ENCODE results near the gene NOS1AP.

NOS1AP gene

DNA sequence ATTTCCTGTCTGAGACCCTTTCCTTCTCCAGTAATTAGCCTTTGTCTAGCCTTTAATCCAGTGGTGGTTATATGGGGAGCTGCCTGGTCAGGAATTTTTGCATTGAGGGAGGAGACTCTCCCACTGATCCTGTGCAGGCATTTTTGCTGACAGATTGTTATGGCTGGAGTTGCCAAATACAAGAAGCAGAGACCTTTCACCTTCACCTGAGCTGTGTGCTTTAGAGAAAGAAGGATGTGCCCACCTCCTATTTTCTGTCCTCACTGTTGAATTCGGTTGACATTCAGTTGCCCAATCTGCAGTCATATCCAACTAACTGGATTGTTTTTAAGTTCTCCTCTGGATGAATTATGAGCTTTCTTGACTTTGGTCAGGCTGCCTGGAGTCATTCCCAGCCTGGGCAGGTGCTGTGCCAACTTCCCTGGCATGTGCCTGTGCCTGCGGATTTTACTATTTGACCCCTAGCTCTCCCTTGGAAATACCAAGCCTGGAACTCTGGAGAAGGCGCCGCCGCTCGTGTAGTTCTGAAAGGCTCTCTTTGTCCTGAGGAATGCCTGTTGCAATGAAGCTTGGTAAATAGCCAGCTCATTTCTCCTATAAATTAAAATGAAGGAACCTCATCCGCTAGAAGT is 143.9 kb downstream of the NOS1AP start:
- Histone ChIP-seq H3K4me2 (ENCODE audit: low read length, poor library complexity, severe bottlenecking) (no peak overlapping the region), H3K23ac (ENCODE audit: low read length in 2 of 2) (no peak overlapping the region), H3K27ac (ENCODE audit: low read length, poor library complexity, severe bottlenecking) (no peak overlapping the region), H3K4me3 (ENCODE audit: insufficient read depth in 1 of 2, low read depth in 1 of 2, low read length in 2 of 2) (no peak overlapping the region), H3K14ac (ENCODE audit: low read length in 2 of 2) (no peak overlapping the region), H3K4me1 (ENCODE audit: control insufficient read depth, insufficient read depth, low read depth, low read length) (no peaks in the 10 kb centered on the region), H3K4ac (ENCODE audit: low read depth in 1 of 2, low read length in 2 of 2) (no peak overlapping the region), H3K79me1 (replicated peaks; ENCODE audit: low read length, poor library complexity, severe bottlenecking) (no peaks in the 10 kb centered on the region), H3K9me3 (ENCODE audit: control insufficient read depth, low read length) (no peaks in the 10 kb centered on the region), H4K91ac (ENCODE audit: low read length) (no peak overlapping the region), H3K9ac (ENCODE audit: low read length) (no peak overlapping the region), H2AFZ (ENCODE audit: low read depth, low read length) (no peak overlapping the region), H3K27me3 (ENCODE audit: control insufficient read depth in 1 of 2, insufficient read depth in 1 of 2, low read length in 2 of 2) (peaks cover 3 to 25% of the 10 kb centered on the region in 2 experiments), H2BK120ac (ENCODE audit: low read depth, low read length) (no peak overlapping the region), H2BK5ac (ENCODE audit: low read depth, low read length, poor library complexity, severe bottlenecking) (no peak overlapping the region), H3K36me3 (ENCODE audit: control insufficient read depth in 1 of 2, insufficient read depth in 2 of 2, low read depth in 1 of 2, low read length in 2 of 2) (no peaks in the 10 kb centered on the region), H4K8ac (ENCODE audit: low read length) (no peak overlapping the region), H2BK15ac (ENCODE audit: low read depth, poor library complexity, severe bottlenecking) (no peak overlapping the region), H2AK5ac (ENCODE audit: low read length, severe bottlenecking) (no peak overlapping the region), H2BK12ac (ENCODE audit: low read length in 2 of 2) (no peak overlapping the region), H3K18ac (ENCODE audit: low read depth in 1 of 2, low read length in 2 of 2) (no peak overlapping the region)
- no peak for DNase-seq
- 90% methylated on average over 6 of the region's 7 CpGs for WGBS

DNA sequence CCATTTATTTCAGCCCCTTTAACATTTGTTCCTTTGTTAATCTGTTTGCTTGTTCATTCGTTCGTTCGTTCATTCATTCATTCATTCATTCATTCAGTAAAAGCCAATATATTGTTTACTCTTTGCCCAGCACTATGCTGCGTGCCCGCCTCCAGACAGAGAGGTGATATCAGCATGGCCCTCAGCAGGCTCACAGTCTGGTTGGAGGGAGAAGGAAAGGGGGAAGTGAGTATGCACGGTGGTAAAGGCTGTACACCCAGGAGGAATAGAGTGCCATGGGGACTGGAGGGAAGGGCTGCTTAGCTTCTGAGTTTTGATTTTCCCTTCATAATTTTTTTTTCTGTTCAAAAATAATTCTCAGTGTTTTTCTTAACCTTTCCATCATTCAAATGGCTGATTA is 144.7 kb downstream of the NOS1AP start:
- H3K4ac ChIP-seq (ENCODE audit: low read depth in 1 of 2, low read length in 2 of 2) = no peak overlapping the region
- no peak overlapping the region for H2AK5ac ChIP-seq (ENCODE audit: low read length, severe bottlenecking)
- H3K9ac ChIP-seq (ENCODE audit: low read length) = no peak overlapping the region
- H2BK15ac ChIP-seq (ENCODE audit: low read depth, poor library complexity, severe bottlenecking) = no peak overlapping the region
- no peak overlapping the region for H3K14ac ChIP-seq (ENCODE audit: low read length in 2 of 2)
- H3K9me3 ChIP-seq (ENCODE audit: control insufficient read depth, low read length) = no peaks in the 10 kb centered on the region
- H2BK120ac ChIP-seq (ENCODE audit: low read depth, low read length) = no peak overlapping the region
- H3K27me3 ChIP-seq (ENCODE audit: control insufficient read depth in 1 of 2, insufficient read depth in 1 of 2, low read length in 2 of 2) = peaks cover 3 to 27% of the 10 kb centered on the region in 2 experiments
- H4K91ac ChIP-seq (ENCODE audit: low read length) = no peak overlapping the region
- H3K18ac ChIP-seq (ENCODE audit: low read depth in 1 of 2, low read length in 2 of 2) = no peak overlapping the region
- 100% methylated on average over 3 of the region's 6 CpGs for WGBS
- no peak for DNase-seq
- no peak overlapping the region for H3K4me3 ChIP-seq (ENCODE audit: insufficient read depth in 1 of 2, low read depth in 1 of 2, low read length in 2 of 2)
- no peak overlapping the region for H4K8ac ChIP-seq (ENCODE audit: low read length)
- H2BK5ac ChIP-seq (ENCODE audit: low read depth, low read length, poor library complexity, severe bottlenecking) = no peak overlapping the region
- no peaks in the 10 kb centered on the region for H3K79me1 ChIP-seq (replicated peaks; ENCODE audit: low read length, poor library complexity, severe bottlenecking)
- H3K27ac ChIP-seq (ENCODE audit: low read length, poor library complexity, severe bottlenecking) = no peak overlapping the region
- H2AFZ ChIP-seq (ENCODE audit: low read depth, low read length) = no peak overlapping the region
- no peaks in the 10 kb centered on the region for H3K36me3 ChIP-seq (ENCODE audit: control insufficient read depth in 1 of 2, insufficient read depth in 2 of 2, low read depth in 1 of 2, low read length in 2 of 2)
- no peak overlapping the region for H2BK12ac ChIP-seq (ENCODE audit: low read length in 2 of 2)
- no peak overlapping the region for H3K4me2 ChIP-seq (ENCODE audit: low read length, poor library complexity, severe bottlenecking)
- H3K4me1 ChIP-seq (ENCODE audit: control insufficient read depth, insufficient read depth, low read depth, low read length) = no peaks in the 10 kb centered on the region
- H3K23ac ChIP-seq (ENCODE audit: low read length in 2 of 2) = no peak overlapping the region

DNA sequence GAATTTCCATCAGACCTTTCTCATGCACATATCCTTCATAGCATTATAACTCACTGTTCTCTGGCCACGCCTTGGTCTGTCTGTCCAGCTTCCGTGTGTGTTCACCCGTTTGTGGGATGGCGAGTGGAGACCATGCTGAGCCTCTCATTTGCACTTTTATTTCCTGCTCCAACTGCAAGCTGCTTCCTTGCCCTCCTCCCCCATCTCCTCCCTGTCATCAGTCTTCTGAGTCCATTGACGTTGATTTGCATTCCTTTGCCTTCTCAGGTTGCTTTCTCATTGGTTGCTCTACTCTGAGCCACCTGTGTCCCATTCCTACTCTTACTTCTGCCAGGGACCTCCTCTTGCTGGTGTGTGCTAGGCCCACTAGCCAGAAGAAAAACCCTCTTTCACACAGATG is 146.4 kb downstream of the NOS1AP start:
- Histone ChIP-seq H3K9ac (ENCODE audit: low read length) (no peak overlapping the region), H3K36me3 (ENCODE audit: control insufficient read depth in 1 of 2, insufficient read depth in 2 of 2, low read depth in 1 of 2, low read length in 2 of 2) (no peaks in the 10 kb centered on the region)
- no peak for DNase-seq

DNA sequence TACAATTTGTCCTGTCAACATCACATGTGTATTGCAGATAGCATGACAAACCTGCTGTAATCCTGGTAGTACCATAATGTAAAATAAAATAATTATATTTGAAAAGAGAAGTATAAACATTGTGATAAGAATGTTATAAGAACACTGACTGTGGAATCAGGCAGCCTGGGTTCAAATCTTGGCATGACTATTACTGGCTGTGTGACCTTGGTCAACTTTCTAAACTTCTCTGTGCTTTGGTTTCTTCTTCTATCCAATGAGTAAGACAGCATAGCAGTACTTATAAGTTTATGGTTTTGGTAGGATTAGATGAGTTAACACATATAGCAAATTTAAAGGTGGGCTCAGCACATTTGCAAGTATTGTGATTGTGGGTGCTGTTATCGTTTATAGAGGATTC is 147.1 kb downstream of the NOS1AP start:
- Histone ChIP-seq H2BK5ac (ENCODE audit: low read depth, low read length, poor library complexity, severe bottlenecking) (no peak overlapping the region), H3K27me3 (ENCODE audit: control insufficient read depth in 1 of 2, insufficient read depth in 1 of 2, low read length in 2 of 2) (peaks cover 3 to 30% of the 10 kb centered on the region in 2 experiments), H3K9me3 (ENCODE audit: control insufficient read depth, low read length) (no peaks in the 10 kb centered on the region), H3K9ac (ENCODE audit: low read length) (no peak overlapping the region), H2AK5ac (ENCODE audit: low read length, severe bottlenecking) (no peak overlapping the region), H2BK12ac (ENCODE audit: low read length in 2 of 2) (no peak overlapping the region), H2BK120ac (ENCODE audit: low read depth, low read length) (no peak overlapping the region), H3K27ac (ENCODE audit: low read length, poor library complexity, severe bottlenecking) (no peak overlapping the region), H2AFZ (ENCODE audit: low read depth, low read length) (no peak overlapping the region), H3K4ac (ENCODE audit: low read depth in 1 of 2, low read length in 2 of 2) (no peak overlapping the region), H3K36me3 (ENCODE audit: control insufficient read depth in 1 of 2, insufficient read depth in 2 of 2, low read depth in 1 of 2, low read length in 2 of 2) (no peaks in the 10 kb centered on the region), H3K18ac (ENCODE audit: low read depth in 1 of 2, low read length in 2 of 2) (no peak overlapping the region), H3K79me1 (replicated peaks; ENCODE audit: low read length, poor library complexity, severe bottlenecking) (no peaks in the 10 kb centered on the region), H3K4me3 (ENCODE audit: insufficient read depth in 1 of 2, low read depth in 1 of 2, low read length in 2 of 2) (no peak overlapping the region), H4K8ac (ENCODE audit: low read length) (no peak overlapping the region), H3K4me2 (ENCODE audit: low read length, poor library complexity, severe bottlenecking) (no peak overlapping the region), H3K4me1 (ENCODE audit: control insufficient read depth, insufficient read depth, low read depth, low read length) (no peaks in the 10 kb centered on the region), H2BK15ac (ENCODE audit: low read depth, poor library complexity, severe bottlenecking) (no peak overlapping the region), H3K14ac (ENCODE audit: low read length in 2 of 2) (no peak overlapping the region), H3K23ac (ENCODE audit: low read length in 2 of 2) (no peak overlapping the region), H4K91ac (ENCODE audit: low read length) (no peak overlapping the region)
- WGBS = 93% methylated on average over 1 of the region's 1 CpG
- no peak for DNase-seq

More for the DNA sequence above, 146.4 kb downstream of the NOS1AP start:
- Histone ChIP-seq H3K79me1 (replicated peaks; ENCODE audit: low read length, poor library complexity, severe bottlenecking) (no peaks in the 10 kb centered on the region), H3K27ac (ENCODE audit: low read length, poor library complexity, severe bottlenecking) (no peak overlapping the region), H3K4me2 (ENCODE audit: low read length, poor library complexity, severe bottlenecking) (no peak overlapping the region), H2AK5ac (ENCODE audit: low read length, severe bottlenecking) (no peak overlapping the region), H3K9me3 (ENCODE audit: control insufficient read depth, low read length) (no peaks in the 10 kb centered on the region), H3K23ac (ENCODE audit: low read length in 2 of 2) (no peak overlapping the region), H2AFZ (ENCODE audit: low read depth, low read length) (no peak overlapping the region), H2BK5ac (ENCODE audit: low read depth, low read length, poor library complexity, severe bottlenecking) (no peak overlapping the region), H3K4me1 (ENCODE audit: control insufficient read depth, insufficient read depth, low read depth, low read length) (no peaks in the 10 kb centered on the region), H3K18ac (ENCODE audit: low read depth in 1 of 2, low read length in 2 of 2) (no peak overlapping the region), H4K91ac (ENCODE audit: low read length) (no peak overlapping the region), H3K4me3 (ENCODE audit: insufficient read depth in 1 of 2, low read depth in 1 of 2, low read length in 2 of 2) (no peak overlapping the region), H2BK12ac (ENCODE audit: low read length in 2 of 2) (no peak overlapping the region), H3K14ac (ENCODE audit: low read length in 2 of 2) (no peak overlapping the region), H3K27me3 (ENCODE audit: control insufficient read depth in 1 of 2, insufficient read depth in 1 of 2, low read length in 2 of 2) (peaks cover 3 to 35% of the 10 kb centered on the region in 2 experiments), H2BK120ac (ENCODE audit: low read depth, low read length) (no peak overlapping the region), H4K8ac (ENCODE audit: low read length) (no peak overlapping the region), H2BK15ac (ENCODE audit: low read depth, poor library complexity, severe bottlenecking) (no peak overlapping the region), H3K4ac (ENCODE audit: low read depth in 1 of 2, low read length in 2 of 2) (no peak overlapping the region)
- WGBS = 76% methylated on average over 5 of the region's 5 CpGs
